Right atrium auricular region (tissue), 2 donors: ENCODE data around the gene SRGAP3. TPM values are rescaled to one million over a fixed set of nuclear protein-coding genes. Genes with fewer than 3 reads are reported as not detected.
A peak's percentile ranks its signal among the peaks of the same experiment; 100 is the strongest.

Source experiments
- DNase-seq: peaks from one replicate; pipeline ENCODE4 v3.0.0-alpha.2; 2019; ENCODE audit warnings: low spot score
- H3K27ac ChIP-seq, 2 donors: fragments of 200-600 bp; sonication (generic); 1 replicate in 1 of 2; 2 replicates in 1 of 2; pipeline ENCODE4 v1.5.1; 2016 to 2019
- H3K27me3 ChIP-seq, 2 donors: fragments of 200-600 bp; sonication (generic); one replicate each; pipeline versions ENCODE4 v1.5.1 to v1.6.0; 2017 to 2019
- H3K36me3 ChIP-seq: fragments of 200-600 bp; sonication (generic); one replicate; pipeline ENCODE4 v1.5.1; 2016
- H3K4me1 ChIP-seq, 2 donors: fragments of 200-600 bp; sonication (generic); one replicate each; pipeline versions ENCODE4 v1.5.1 to v1.6.0; 2017 to 2019
- H3K4me3 ChIP-seq, 2 donors: fragments of 200-600 bp; sonication (generic); 1 replicate in 1 of 2; 2 replicates in 1 of 2; pipeline ENCODE4 v1.5.1; 2017 to 2019; ENCODE audit warnings: mild to moderate bottlenecking in 1 of 2, moderate library complexity in 1 of 2
- H3K9me3 ChIP-seq, 2 donors: fragments of 200-600 bp; sonication (generic); one replicate each; pipeline ENCODE4 v1.5.1; 2019
- CTCF ChIP-seq, 2 donors: fragments of 200-600 bp; sonication (generic); IDR thresholded peaks; one replicate each; pipeline ENCODE4 v1.5.1; 2019; ENCODE audit warnings: antibody characterized with exemption in 2 of 2
- total RNA-seq, 2 donors: library from RNA; depleted of rRNA; stranded (reverse); fragments of >200 nt; gene quantifications; one replicate each; pipeline ENCODE4 v1.1.0, GENCODE V29; 2016

Gene SRGAP3
- total RNA-seq, 2 donors from 2014 or later, result 4.0 to 5.0 TPM

- Histone ChIP-seq H3K4me3 (no peak overlapping the region), H3K9me3 (no peaks in the 10 kb centered on the region), H3K36me3 (no peaks in the 10 kb centered on the region), H3K27me3 (no peaks in the 10 kb centered on the region), H3K4me1 (no peaks in the 10 kb centered on the region), H3K27ac (no peak overlapping the region)
- DNase-seq, result no peak
- TF ChIP-seq CTCF (IDR thresholded peaks at IDR 0.05), result no peak
Measured at GRCh38 chr3:9099702-9100512, 149.5 kb downstream of the SRGAP3 start.

GRCh38 chr3:9098716-9099675, 150.4 kb downstream of the SRGAP3 start:
- Histone ChIP-seq H3K4me1 (no peaks in the 10 kb centered on the region), H3K36me3 (no peaks in the 10 kb centered on the region), H3K4me3 (no peak overlapping the region), H3K27me3 (no peaks in the 10 kb centered on the region), H3K27ac (no peak overlapping the region), H3K9me3 (no peaks in the 10 kb centered on the region)
- DNase-seq, result no peak
- TF ChIP-seq CTCF (IDR thresholded peaks at IDR 0.05), result no peak

- no peak for TF ChIP-seq CTCF (IDR thresholded peaks at IDR 0.05)
- H3K4me3 ChIP-seq, result no peak overlapping the region
- no peaks in the 10 kb centered on the region for H3K27me3 ChIP-seq
- no peak overlapping the region for H3K27ac ChIP-seq
- no peak for DNase-seq
- H3K4me1 ChIP-seq, result no peaks in the 10 kb centered on the region
- no peaks in the 10 kb centered on the region for H3K36me3 ChIP-seq
- H3K9me3 ChIP-seq, result no peaks in the 10 kb centered on the region
Measured at GRCh38 chr3:9097495-9097894, 152.0 kb downstream of the SRGAP3 start.

GRCh38 chr3:9091486-9092235, 157.8 kb downstream of the SRGAP3 start:
- Histone ChIP-seq H3K4me1 (peaks cover 0 to 17% of the 10 kb centered on the region in 2 donors), H3K4me3 (no peak overlapping the region), H3K27ac (no peak overlapping the region), H3K36me3 (no peaks in the 10 kb centered on the region), H3K27me3 (no peaks in the 10 kb centered on the region), H3K9me3 (no peaks in the 10 kb centered on the region)
- no peak for DNase-seq
- no peak for TF ChIP-seq CTCF (IDR thresholded peaks at IDR 0.05)

- Histone ChIP-seq H3K4me3 (no peak overlapping the region), H3K4me1 (peaks cover 0 to 17% of the 10 kb centered on the region in 2 donors), H3K27me3 (no peaks in the 10 kb centered on the region), H3K9me3 (no peaks in the 10 kb centered on the region), H3K36me3 (no peaks in the 10 kb centered on the region), H3K27ac (peak overlapping the region in 1 of 2 donors; percentile 22)
- no peak for TF ChIP-seq CTCF (IDR thresholded peaks at IDR 0.05)
- DNase-seq, result no peak
Measured at GRCh38 chr3:9088441-9089353, 160.7 kb downstream of the SRGAP3 start.
